Measurements from ENCODE around the gene ENO2.
A peak's percentile ranks its signal among the peaks of the same experiment; 100 is the strongest.

The ENO2 gene

DNA sequence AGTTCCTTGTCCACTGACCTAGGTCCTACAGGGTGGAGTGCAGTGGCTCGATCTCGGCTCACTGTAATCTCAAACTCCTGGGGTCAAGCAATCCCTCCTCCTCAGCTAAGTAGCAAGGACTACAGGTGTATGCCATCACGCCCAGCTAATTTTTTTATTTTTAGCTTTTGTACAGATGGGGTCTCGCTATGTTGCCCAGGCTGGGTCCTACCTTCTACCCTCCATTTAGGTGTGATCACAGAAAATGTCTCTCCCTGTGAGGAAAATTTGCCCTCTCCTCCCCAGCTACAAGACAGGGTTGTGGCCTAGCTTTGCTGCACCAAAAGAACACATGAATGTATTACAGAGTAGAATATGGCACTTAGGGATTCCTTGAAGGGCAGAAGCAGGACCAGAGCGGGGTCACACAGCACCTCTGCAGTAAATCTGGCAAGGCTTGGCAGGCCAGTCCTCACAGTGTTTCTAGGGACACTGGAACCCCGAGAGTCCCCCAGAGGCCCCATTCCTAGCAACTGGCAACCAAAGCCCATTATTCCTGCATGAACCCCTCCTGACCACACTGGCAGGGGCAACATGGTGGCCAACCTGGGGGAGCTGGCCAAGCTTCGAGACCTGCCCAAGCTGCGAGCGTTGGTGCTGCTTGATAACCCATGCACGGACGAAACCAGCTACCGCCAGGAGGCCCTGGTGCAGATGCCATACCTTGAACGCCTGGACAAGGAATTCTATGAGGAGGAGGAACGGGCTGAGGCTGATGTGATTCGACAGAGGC, 2.0 kb upstream of the ENO2 start:
- no peak for DNase-seq (ENCODE audit: low spot score)

DNA sequence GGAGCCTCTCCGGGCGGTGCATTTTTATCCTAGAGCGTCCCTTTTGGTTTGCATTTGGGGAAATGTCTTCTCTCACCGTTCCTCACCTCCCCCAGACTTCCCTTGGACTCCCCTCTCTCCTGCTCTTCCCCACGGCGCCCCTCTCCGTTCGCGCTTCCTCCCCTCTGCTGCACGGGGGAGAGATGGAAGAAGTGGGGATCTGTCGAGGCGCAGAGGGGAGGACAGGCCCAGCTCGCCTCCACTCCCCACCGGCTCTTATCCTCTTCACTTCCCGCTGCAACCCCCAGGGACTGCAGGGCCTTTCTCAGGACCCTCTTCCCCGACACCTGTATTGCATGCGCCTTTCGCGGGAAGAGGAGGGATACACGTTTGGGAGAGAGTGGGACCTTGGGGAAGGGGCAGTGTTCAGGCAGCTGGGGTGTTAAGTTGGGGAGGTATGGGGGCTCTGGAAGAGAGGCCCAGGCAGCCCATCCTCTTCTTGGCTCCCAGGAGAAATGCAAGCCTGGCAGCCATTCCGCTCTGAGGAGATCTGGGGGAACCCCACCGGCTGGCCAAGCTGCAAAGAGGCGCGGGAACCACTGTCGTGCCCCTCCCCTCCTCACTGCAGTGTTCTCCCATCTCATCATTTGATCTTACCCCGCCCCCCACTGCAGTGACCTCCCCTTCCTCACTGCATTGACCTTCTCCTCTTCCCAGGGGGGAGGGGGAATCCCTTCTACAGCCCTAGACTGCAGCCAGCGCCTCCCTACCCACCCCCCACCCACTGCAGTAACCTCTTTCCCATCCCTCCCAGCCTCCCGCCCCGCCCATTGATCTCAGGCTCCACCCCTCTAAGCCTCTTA, 788 bp downstream of the ENO2 start:
- no peak for DNase-seq (ENCODE audit: low spot score)

- DNase-seq (ENCODE audit: low spot score): no peak
These were observed 1.5 kb downstream of the ENO2 start for GRCh38 chr12:6915789-6916285.

DNA sequence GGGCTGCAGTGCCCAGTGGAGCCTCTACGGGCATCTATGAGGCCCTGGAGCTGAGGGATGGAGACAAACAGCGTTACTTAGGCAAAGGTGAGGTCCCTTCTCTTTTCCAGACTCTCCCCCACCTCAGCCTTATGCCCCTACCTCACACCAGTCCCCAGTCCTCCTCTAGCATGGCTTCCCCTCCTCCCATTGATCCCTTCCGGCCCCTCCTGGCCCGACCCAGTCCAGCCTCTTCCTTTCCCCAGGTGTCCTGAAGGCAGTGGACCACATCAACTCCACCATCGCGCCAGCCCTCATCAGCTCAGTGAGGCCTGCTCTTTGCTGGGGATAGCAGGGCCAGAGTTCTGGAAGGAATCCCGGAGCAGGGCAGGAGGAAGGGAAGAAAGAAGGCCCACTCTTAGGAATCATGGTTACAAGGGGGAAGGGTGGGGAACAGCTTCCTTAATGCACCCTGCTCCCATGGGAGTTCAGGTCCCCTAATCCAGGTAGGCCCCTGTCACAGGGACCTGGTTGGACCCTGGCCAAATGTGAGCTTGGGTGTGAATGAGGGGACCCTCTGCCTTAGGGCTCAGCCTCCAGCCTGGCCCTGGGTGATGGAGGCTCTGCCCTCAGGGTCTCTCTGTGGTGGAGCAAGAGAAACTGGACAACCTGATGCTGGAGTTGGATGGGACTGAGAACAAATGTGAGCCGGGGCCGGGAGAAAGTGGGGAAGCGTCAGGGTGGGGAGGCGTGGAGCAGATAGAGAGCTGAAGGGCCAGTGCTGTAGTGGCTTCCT, 2.2 kb downstream of the ENO2 start:
- no peak for DNase-seq (ENCODE audit: low spot score)

DNA sequence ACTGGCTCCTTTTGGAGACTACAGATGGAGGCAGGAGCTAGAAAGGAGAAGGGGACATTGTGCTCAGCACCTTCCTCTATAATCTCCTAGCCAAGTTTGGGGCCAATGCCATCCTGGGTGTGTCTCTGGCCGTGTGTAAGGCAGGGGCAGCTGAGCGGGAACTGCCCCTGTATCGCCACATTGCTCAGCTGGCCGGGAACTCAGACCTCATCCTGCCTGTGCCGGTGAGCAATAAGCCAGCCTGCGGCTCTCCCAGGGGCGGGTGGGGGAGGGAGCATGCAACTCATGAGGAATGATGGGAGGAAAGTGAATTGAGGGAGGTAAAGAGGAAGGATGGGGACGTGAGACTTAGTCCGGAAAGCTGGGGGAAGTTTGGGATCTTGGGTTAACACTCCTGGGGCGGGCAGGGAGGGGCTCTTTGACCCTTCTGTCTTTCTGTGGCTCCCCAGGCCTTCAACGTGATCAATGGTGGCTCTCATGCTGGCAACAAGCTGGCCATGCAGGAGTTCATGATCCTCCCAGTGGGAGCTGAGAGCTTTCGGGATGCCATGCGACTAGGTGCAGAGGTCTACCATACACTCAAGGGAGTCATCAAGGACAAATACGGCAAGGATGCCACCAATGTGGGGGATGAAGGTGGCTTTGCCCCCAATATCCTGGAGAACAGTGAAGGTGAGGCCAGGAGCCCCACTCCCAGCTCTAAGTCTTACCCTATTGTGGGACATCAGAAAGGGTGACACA, 3.3 kb downstream of the ENO2 start:
- no peak for DNase-seq (ENCODE audit: low spot score)

GRCh38 chr12:6919588-6919987, 5.2 kb downstream of the ENO2 start:
- no peak for DNase-seq (ENCODE audit: low spot score)

DNA sequence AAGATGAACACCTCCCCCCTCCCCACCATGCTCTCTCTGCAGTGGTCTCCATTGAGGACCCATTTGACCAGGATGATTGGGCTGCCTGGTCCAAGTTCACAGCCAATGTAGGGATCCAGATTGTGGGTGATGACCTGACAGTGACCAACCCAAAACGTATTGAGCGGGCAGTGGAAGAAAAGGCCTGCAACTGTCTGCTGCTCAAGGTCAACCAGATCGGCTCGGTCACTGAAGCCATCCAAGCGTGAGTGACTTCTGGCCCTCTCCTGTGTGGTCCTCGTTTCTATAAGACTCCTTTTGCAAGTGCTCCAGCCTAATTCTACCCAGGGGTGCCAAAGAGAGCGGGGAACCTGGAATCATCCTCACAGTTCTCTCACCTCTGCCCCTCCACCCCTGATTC, 7.2 kb downstream of the ENO2 start:
- DNase-seq (ENCODE audit: low spot score): no peak

GRCh38 chr12:6921996-6922946, 7.9 kb downstream of the ENO2 start:
- DNase-seq (ENCODE audit: low spot score): no peak

DNA sequence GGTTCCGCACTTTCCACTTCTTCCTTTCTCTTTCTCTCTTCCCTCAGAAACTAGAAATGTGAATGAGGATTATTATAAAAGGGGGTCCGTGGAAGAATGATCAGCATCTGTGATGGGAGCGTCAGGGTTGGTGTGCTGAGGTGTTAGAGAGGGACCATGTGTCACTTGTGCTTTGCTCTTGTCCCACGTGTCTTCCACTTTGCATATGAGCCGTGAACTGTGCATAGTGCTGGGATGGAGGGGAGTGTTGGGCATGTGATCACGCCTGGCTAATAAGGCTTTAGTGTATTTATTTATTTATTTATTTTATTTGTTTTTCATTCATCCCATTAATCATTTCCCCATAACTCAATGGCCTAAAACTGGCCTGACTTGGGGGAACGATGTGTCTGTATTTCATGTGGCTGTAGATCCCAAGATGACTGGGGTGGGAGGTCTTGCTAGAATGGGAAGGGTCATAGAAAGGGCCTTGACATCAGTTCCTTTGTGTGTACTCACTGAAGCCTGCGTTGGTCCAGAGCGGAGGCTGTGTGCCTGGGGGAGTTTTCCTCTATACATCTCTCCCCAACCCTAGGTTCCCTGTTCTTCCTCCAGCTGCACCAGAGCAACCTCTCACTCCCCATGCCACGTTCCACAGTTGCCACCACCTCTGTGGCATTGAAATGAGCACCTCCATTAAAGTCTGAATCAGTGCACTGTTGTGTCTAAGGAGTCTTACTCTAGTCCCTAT, 8.8 kb downstream of the ENO2 start:
- DNase-seq (ENCODE audit: low spot score): no peak

- DNase-seq (ENCODE audit: low spot score): no peak
These were observed 9.5 kb downstream of the ENO2 start for GRCh38 chr12:6923851-6924250.

GRCh38 chr12:6925239-6925539, 10.8 kb downstream of the ENO2 start:
- DNase-seq (ENCODE audit: low spot score): no peak

DNA sequence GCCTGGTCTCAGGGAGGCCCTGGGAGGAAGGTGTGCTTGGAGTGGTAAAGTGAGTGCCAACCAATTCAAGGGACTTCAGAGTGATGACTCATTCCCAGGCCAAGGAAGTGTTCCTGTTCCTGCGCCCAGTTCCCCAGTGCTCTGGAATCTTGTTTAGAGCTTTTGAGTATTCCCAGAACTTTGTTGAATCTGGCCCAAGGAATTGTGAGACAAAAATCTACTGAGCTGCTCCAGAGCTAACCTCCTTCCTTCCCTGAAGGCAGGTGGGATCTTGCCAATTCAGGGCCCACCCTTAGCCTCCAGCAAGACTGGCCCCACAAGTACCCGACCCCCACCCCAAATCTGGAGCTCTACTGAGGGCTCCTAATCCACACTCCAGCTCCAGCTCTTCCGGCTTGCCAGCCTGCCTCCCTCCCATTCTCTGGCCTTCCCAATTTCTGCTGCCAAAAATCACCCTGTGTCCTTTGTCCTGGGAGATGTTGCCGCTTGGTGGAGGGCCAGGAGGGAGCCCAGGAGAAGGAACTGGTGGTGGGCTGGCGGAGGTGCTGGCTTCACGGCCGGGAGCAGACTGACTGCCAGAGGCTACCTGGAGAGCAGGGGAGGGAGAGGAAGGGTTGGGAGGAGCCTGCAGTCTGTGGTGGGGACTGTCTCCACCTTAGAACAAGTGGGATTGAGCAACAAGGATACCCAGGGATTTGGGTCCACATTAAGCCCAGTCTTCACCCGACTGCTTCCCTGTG, 11.3 kb downstream of the ENO2 start:
- DNase-seq (ENCODE audit: low spot score): peak; percentile 61

GRCh38 chr12:6927379-6928021, 13.1 kb downstream of the ENO2 start, which contains the start of gene ATN1:
TSS of gene ATN1 (plus strand) at chr12:6927959. CDS start at chr12:6934002, 6,043 bp downstream.
- DNase-seq (ENCODE audit: low spot score): peak; percentile 85

DNA sequence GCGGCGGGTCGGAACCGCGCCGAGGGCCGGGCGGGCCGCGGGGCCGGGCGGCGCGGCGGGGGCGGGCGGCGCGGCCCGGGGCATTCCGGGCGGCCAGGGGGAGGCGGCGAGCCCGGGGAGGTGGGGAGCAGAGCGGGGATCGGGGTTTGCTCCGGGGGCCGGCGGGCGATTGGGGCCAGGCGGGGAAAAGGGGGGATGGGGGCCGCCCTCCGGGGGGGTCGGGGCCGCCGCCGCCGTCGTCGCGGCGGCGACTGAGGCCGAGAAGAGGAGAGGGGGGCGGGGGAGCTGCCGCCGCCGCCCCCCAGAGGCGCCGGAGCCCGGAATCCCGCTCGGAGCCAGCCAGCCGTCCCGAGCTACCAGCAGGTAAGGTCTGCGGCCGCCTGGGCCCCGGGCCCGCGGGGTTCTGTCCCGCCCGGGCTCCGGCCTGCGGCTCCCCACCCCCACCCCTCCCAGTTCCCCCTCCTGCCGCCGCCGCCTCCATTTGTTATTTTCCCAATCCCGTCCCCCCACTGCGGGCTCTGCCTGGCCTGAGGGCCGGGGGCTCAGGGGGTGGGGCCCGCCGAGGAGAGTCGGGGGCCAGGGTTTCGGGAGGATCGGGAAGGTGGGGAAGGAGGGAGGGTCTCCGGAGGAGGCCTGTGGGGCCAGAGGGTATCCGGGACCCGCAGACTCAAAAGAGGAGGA, 13.8 kb downstream of the ENO2 start:
- no peak for DNase-seq (ENCODE audit: low spot score)

DNA sequence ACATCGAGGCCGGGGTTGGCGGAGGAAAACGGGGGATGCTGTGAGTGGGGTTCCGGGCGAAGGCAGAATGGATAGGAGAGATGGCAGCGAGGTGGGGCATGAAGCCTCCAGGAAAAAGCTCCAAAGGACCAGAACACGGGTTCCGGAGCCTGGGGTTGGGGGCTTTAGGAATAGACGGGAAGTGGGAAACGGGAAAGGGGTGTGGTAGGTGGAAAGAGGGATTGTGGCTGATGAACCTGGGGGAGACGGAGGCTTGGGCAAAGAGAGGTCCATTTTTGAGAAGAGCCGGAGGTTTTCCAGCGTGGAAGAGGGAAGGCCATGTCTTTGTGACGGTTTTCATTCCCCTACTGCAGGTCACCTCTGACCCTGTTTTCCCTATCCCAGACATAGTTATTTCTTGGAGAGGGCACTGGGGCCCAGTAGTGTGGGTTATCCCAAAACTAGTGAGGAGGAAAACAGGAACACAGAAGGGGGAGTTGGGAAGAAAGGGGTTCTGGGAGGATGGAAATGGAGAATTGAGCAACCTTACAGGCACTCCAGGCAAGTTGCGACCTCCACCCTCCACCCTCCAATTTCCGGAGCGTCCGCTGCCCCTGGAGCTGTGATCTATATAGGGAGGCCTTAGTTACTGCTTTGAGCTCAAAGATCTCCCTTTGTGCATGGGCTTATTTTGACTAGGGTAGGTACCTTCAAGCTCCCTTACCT, 14.5 kb downstream of the ENO2 start:
- no peak for DNase-seq (ENCODE audit: low spot score)

DNA sequence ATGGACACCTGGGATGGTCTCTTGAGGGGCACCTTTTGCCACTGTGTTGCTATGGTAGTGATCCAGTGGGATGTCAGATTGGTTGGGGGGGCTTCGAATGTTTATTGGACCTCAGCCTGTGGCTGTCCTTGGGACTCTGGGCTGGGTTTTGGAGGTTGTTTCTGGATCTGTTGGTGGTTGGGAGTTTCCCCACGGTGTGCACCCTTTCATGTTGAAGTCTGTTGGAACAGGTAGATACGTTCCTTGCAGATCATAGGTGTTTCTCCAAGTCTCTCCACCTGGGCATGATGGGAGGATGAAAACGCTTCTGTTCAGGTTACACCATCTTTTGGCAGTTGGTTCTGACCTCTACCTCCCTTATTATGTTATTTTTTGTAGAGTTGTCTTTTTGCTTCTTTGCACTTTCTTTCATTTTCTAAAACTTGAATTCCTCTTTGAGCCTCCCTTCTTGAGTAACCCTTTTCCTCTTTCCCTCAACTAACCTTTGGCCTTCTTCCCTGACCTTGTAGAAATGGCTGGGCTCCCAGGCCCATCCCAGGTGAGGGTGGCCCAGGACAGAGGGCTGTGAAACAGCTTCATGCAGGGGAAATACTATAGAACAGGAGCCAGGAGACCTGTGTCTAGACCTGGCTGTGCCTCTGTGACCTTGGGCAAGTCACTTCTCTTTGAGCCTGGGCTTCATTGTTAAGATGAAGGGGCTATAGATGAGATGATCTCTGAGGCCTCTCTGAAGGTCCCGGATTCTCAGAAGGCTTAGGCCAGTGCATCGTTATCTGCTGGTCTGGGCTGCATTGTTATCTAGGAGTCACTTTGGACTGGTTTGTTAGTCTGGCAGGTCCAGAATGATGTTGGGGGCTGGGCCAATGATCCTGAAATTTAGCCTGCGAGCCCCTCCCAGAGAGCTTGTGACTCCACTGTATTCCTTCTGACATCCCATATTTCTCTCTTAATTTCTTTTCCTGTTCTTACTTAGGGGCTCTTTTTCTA, 15.4 kb downstream of the ENO2 start:
- no peak for DNase-seq (ENCODE audit: low spot score)

All from putamen (tissue), 1 donor.